CD14-positive monocyte (primary cell): ENCODE data around the gene MARS1. TPM values are rescaled to one million over a fixed set of nuclear protein-coding genes. Genes with fewer than 3 reads are reported as not detected.
"Not testable (repeated sequence)": the region's sequence is repeated elsewhere in the genome, so short reads cannot be mapped to it uniquely, and the experiment has no call there.

Experiments used
- DNase-seq, 3 donors: peaks; one replicate each; pipeline ENCODE4 v3.0.0-alpha.2; 2011 to 2022
- H2AFZ ChIP-seq: 2 replicates; pipeline ENCODE4 v1.6.0; 2012; ENCODE audit warnings: mild to moderate bottlenecking, low read depth, low read length, inconsistent platforms; ENCODE audit not compliant: insufficient read depth, poor library complexity, severe bottlenecking
- H3K27ac ChIP-seq, 2 donors: 1 replicate in 1 of 2; 2 replicates in 1 of 2; pipeline ENCODE4 v1.5.1; 2012 to 2013; ENCODE audit warnings: low read length in 2 of 2, control low read depth in 1 of 2, inconsistent platforms in 1 of 2, low read depth in 1 of 2, mild to moderate bottlenecking in 1 of 2
- H3K27me3 ChIP-seq, 2 donors: one replicate each; pipeline versions ENCODE4 v1.6.0 to v1.6.1; 2011 to 2013; ENCODE audit warnings: low read length in 2 of 2; ENCODE audit not compliant: control insufficient read depth in 2 of 2, insufficient read depth in 2 of 2
- H3K36me3 ChIP-seq, 2 donors: replicated peaks in 1 of 2; 1 replicate in 1 of 2; 2 replicates in 1 of 2; pipeline versions ENCODE4 v1.5.1 to v1.6.1; 2012 to 2013; ENCODE audit warnings: low read length in 2 of 2, control low read depth in 1 of 2, inconsistent platforms in 1 of 2, mild to moderate bottlenecking in 1 of 2; ENCODE audit not compliant: insufficient read depth in 2 of 2, control insufficient read depth in 1 of 2
- H3K4me1 ChIP-seq, 2 donors: 1 replicate in 1 of 2; 2 replicates in 1 of 2; pipeline versions ENCODE4 v1.5.1 to v1.6.1; 2012 to 2013; ENCODE audit warnings: low read length in 2 of 2, control low read depth in 1 of 2, inconsistent platforms in 1 of 2, mild to moderate bottlenecking in 1 of 2, moderate library complexity in 1 of 2; ENCODE audit not compliant: insufficient read depth in 2 of 2, control insufficient read depth in 1 of 2
- H3K4me2 ChIP-seq: replicated peaks from 2 replicates; pipeline ENCODE3; 2012; ENCODE audit warnings: low read length, moderate library complexity, mild to moderate bottlenecking; ENCODE audit not compliant: poor library complexity, severe bottlenecking; ENCODE audit errors: extremely low read depth
- H3K4me3 ChIP-seq, 3 experiments: fragments of 200-600 bp in 1 of 3; sonication (generic) in 1 of 3; replicated peaks in 1 of 3; 1 replicate in 2 of 3; 2 replicates in 1 of 3; pipeline ENCODE4 v1.5.1; 2011 to 2013; ENCODE audit warnings: low read length in 3 of 3, mild to moderate bottlenecking in 3 of 3, control low read depth in 2 of 3, low read depth in 2 of 3, inconsistent platforms in 1 of 3, moderate library complexity in 1 of 3
- H3K79me2 ChIP-seq: 2 replicates; pipeline ENCODE4 v1.6.0; 2012; ENCODE audit warnings: mild to moderate bottlenecking, control low read depth, inconsistent platforms, low read length, moderate library complexity; ENCODE audit not compliant: insufficient read depth
- H3K9ac ChIP-seq: 2 replicates; pipeline ENCODE4 v1.6.0; 2017; ENCODE audit warnings: low read length, mild to moderate bottlenecking; ENCODE audit not compliant: insufficient read depth, poor library complexity, severe bottlenecking
- H3K9me3 ChIP-seq, 2 donors: replicated peaks in 1 of 2; 1 replicate in 1 of 2; 2 replicates in 1 of 2; pipeline versions ENCODE4 v1.5.1 to v1.6.1; 2012 to 2013; ENCODE audit warnings: low read length in 2 of 2, control low read depth in 1 of 2; ENCODE audit not compliant: control insufficient read depth in 1 of 2, insufficient read depth in 1 of 2
- H4K20me1 ChIP-seq: 2 replicates; pipeline ENCODE4 v1.6.0; 2012; ENCODE audit warnings: mild to moderate bottlenecking, low read length, control low read depth, moderate library complexity; ENCODE audit not compliant: insufficient read depth
- H3K27ac Mint-ChIP-seq, 7 donors: one replicate each; pipeline ENCODE4 v1.8.0; 2020; ENCODE audit warnings: mild to moderate bottlenecking in 7 of 7, mixed read lengths in 7 of 7, moderate library complexity in 6 of 7, inconsistent platforms in 2 of 7
- H3K27me3 Mint-ChIP-seq, 3 donors: one replicate each; pipeline ENCODE4 v1.8.0; 2021 to 2022; ENCODE audit warnings: low read depth in 3 of 3, mild to moderate bottlenecking in 3 of 3, mixed read lengths in 3 of 3, moderate library complexity in 3 of 3, inconsistent platforms in 1 of 3
- H3K36me3 Mint-ChIP-seq, 2 donors: one replicate each; pipeline ENCODE4 v1.8.0; 2020; ENCODE audit warnings: mixed read lengths in 2 of 2, inconsistent platforms in 1 of 2, mild to moderate bottlenecking in 1 of 2
- H3K4me1 Mint-ChIP-seq: one replicate; pipeline ENCODE4 v1.8.0; 2020; ENCODE audit warnings: mild to moderate bottlenecking, mixed read lengths
- H3K4me3 Mint-ChIP-seq, 2 donors: one replicate each; pipeline ENCODE4 v1.8.0; 2020; ENCODE audit warnings: mild to moderate bottlenecking in 2 of 2, mixed read lengths in 2 of 2, moderate library complexity in 1 of 2
- H3K9me3 Mint-ChIP-seq, 7 donors: one replicate each; pipeline ENCODE4 v1.8.0; 2020 to 2022; ENCODE audit warnings: mixed read lengths in 7 of 7, mild to moderate bottlenecking in 6 of 7, moderate library complexity in 6 of 7, inconsistent platforms in 2 of 7
- CTCF ChIP-seq: fragments of 200-600 bp; IDR thresholded peaks from one replicate; pipeline ENCODE4 v1.8.0; 2022; ENCODE audit warnings: antibody characterized with exemption, mild to moderate bottlenecking
- WGBS: methylation state at CpG from one replicate; pipeline ENCODE4 v1.1.5; 2013; ENCODE audit warnings: missing lambda C conversion rate; ENCODE audit not compliant: insufficient coverage; 5-methylcytosine and 5-hydroxymethylcytosine counted together
- intact Hi-C, 2 donors: fragments of 100-400 bp; cut with micrococcal nuclease; formaldehyde crosslinking; loops; one replicate each; pipeline versions ENCODE4 v1.15.0 to v1.15.1; 2023
- polyA plus RNA-seq, 3 donors: library from polyadenylated mRNA; depleted of rRNA in 1 of 3; unstranded in 2 of 3; stranded (reverse) in 1 of 3; fragments of 300-500 nt in 2 of 3; fragments of >200 nt in 1 of 3; fragmentation: Illumina TruSeq in 2 of 3; gene quantifications; 1 replicate in 2 of 3; 2 replicates in 1 of 3; pipeline ENCODE4 v1.2.3, GENCODE V29; 2012 to 2021

Gene MARS1
- polyA plus RNA-seq, 3 donors: 63.5 to 164 (median 79.8) TPM

- peak overlapping the region in 1 of 7 donors; percentile 32 for H3K27ac Mint-ChIP-seq
- Histone ChIP-seq H4K20me1 (peaks cover 10% of the 10 kb centered on the region), H2AFZ (no peak overlapping the region), H3K36me3 (peaks cover 70 to 93% of the 10 kb centered on the region in 2 donors), H3K4me2 (no peak overlapping the region), H3K9me3 (no peaks in the 10 kb centered on the region), H3K27me3 (no peaks in the 10 kb centered on the region), H3K27ac (no peak overlapping the region), H3K4me3 (no peak overlapping the region), H3K4me1 (no peaks in the 10 kb centered on the region), H3K9ac (no peak overlapping the region), H3K79me2 (no peaks in the 10 kb centered on the region)
- H3K4me3 Mint-ChIP-seq: no peak overlapping the region
- no peak for TF ChIP-seq CTCF
- intact Hi-C loops: no loop called here
- H3K36me3 Mint-ChIP-seq: peaks cover 79 to 99% of the 10 kb centered on the region in 2 donors
- no peaks in the 10 kb centered on the region for H3K4me1 Mint-ChIP-seq
- no peak for DNase-seq
- WGBS: 96% methylated on average over 9 of the region's 11 CpGs
- peaks cover 0 to 2% (median 0%) of the 10 kb centered on the region in 7 donors for H3K9me3 Mint-ChIP-seq
- H3K27me3 Mint-ChIP-seq: peaks cover 0 to 2% (median 0%) of the 10 kb centered on the region in 3 donors
Observed at GRCh38 chr12:57500213-57500612, 12.3 kb downstream of the MARS1 start.

GRCh38 chr12:57502311-57502969 is 14.6 kb downstream of the MARS1 start:
- H4K20me1 ChIP-seq, H3K9ac ChIP-seq, H3K4me2 ChIP-seq, H3K4me1 ChIP-seq, H3K27ac ChIP-seq, H3K9me3 ChIP-seq, H3K27me3 ChIP-seq, H3K79me2 ChIP-seq, H3K4me3 Mint-ChIP-seq, H2AFZ ChIP-seq, H3K4me3 ChIP-seq, H3K27me3 Mint-ChIP-seq, H3K4me1 Mint-ChIP-seq, intact Hi-C loops, DNase-seq, H3K9me3 Mint-ChIP-seq: not testable (repeated sequence)
- Mint-ChIP-seq H3K27ac (peak overlapping the region in 1 of 7 donors; percentile 73), H3K36me3 (peaks cover 78 to 93% of the 10 kb centered on the region in 2 donors)
- H3K36me3 ChIP-seq: peaks cover 74 to 90% of the 10 kb centered on the region in 2 donors
- 100% methylated on average over 5 of the region's 22 CpGs for WGBS

- H3K4me2 ChIP-seq, H3K27ac ChIP-seq, H3K4me1 Mint-ChIP-seq, H3K27me3 Mint-ChIP-seq, intact Hi-C loops, H3K9me3 Mint-ChIP-seq, H4K20me1 ChIP-seq, H3K4me3 Mint-ChIP-seq, DNase-seq, H3K9ac ChIP-seq, H2AFZ ChIP-seq, H3K9me3 ChIP-seq, H3K4me1 ChIP-seq, H3K27me3 ChIP-seq, H3K79me2 ChIP-seq, H3K4me3 ChIP-seq: not testable (repeated sequence)
- Mint-ChIP-seq H3K27ac (peak overlapping the region in 1 of 7 donors; percentile 10), H3K36me3 (peaks cover 70 to 86% of the 10 kb centered on the region in 2 donors)
- H3K36me3 ChIP-seq: peaks cover 63 to 81% of the 10 kb centered on the region in 2 donors
- WGBS: no CpG with 5 or more reads among the region's 4 CpGs
Observed at GRCh38 chr12:57506541-57506940, 18.7 kb downstream of the MARS1 start.

- H3K4me1 ChIP-seq, H2AFZ ChIP-seq, H3K79me2 ChIP-seq, H3K4me3 ChIP-seq, H3K27me3 ChIP-seq, H3K9me3 ChIP-seq, H3K9ac ChIP-seq, H3K27me3 Mint-ChIP-seq, H3K27ac ChIP-seq, H3K4me2 ChIP-seq, H3K4me3 Mint-ChIP-seq, H3K4me1 Mint-ChIP-seq, DNase-seq, H4K20me1 ChIP-seq, intact Hi-C loops, H3K9me3 Mint-ChIP-seq: not testable (repeated sequence)
- WGBS: no CpG with 5 or more reads among the region's 28 CpGs
- Mint-ChIP-seq H3K27ac (peak overlapping the region in 1 of 7 donors; percentile 66), H3K36me3 (peaks cover 73 to 86% of the 10 kb centered on the region in 2 donors)
- H3K36me3 ChIP-seq: peaks cover 65 to 81% of the 10 kb centered on the region in 2 donors
Observed at GRCh38 chr12:57507796-57508195, 19.9 kb downstream of the MARS1 start.
